ENCODE data around the gene RIOX2.

The RIOX2 gene

GRCh38 chr3:97970956-97971620 lies 1.1 kb downstream of the RIOX2 start:
- peak overlapping the region; percentile 99 for H3K4me3 Mint-ChIP-seq
- H3K27ac Mint-ChIP-seq, result peak overlapping the region; percentile 100
- H3K4me1 Mint-ChIP-seq (ENCODE audit: low read depth), result peaks cover 76% of the 10 kb centered on the region
- no peaks in the 10 kb centered on the region for H3K9me3 Mint-ChIP-seq
- no peaks in the 10 kb centered on the region for H3K27me3 Mint-ChIP-seq
- peaks cover 37% of the 10 kb centered on the region for H3K36me3 Mint-ChIP-seq (ENCODE audit: low read depth)

GRCh38 chr3:97970156-97970555 lies 2.1 kb downstream of the RIOX2 start:
- H3K4me3 Mint-ChIP-seq, result peak overlapping the region; percentile 99
- no peak overlapping the region for H3K27ac Mint-ChIP-seq
- H3K36me3 Mint-ChIP-seq (ENCODE audit: low read depth), result peaks cover 45% of the 10 kb centered on the region
- peaks cover 79% of the 10 kb centered on the region for H3K4me1 Mint-ChIP-seq (ENCODE audit: low read depth)
- no peaks in the 10 kb centered on the region for H3K9me3 Mint-ChIP-seq
- H3K27me3 Mint-ChIP-seq, result no peaks in the 10 kb centered on the region

GRCh38 chr3:97969541-97969940 lies 2.7 kb downstream of the RIOX2 start:
- H3K27me3 Mint-ChIP-seq, result no peaks in the 10 kb centered on the region
- peaks cover 75% of the 10 kb centered on the region for H3K4me1 Mint-ChIP-seq (ENCODE audit: low read depth)
- H3K4me3 Mint-ChIP-seq, result peak overlapping the region; percentile 99
- H3K9me3 Mint-ChIP-seq, result no peaks in the 10 kb centered on the region
- H3K27ac Mint-ChIP-seq, result no peak overlapping the region
- H3K36me3 Mint-ChIP-seq (ENCODE audit: low read depth), result peaks cover 51% of the 10 kb centered on the region

GRCh38 chr3:97968376-97968775 lies 3.9 kb downstream of the RIOX2 start:
- no peak overlapping the region for H3K27ac Mint-ChIP-seq
- no peaks in the 10 kb centered on the region for H3K9me3 Mint-ChIP-seq
- H3K27me3 Mint-ChIP-seq, result no peaks in the 10 kb centered on the region
- peaks cover 60% of the 10 kb centered on the region for H3K36me3 Mint-ChIP-seq (ENCODE audit: low read depth)
- peaks cover 78% of the 10 kb centered on the region for H3K4me1 Mint-ChIP-seq (ENCODE audit: low read depth)
- H3K4me3 Mint-ChIP-seq, result no peak overlapping the region

- no peak overlapping the region for H3K4me3 Mint-ChIP-seq
- H3K4me1 Mint-ChIP-seq (ENCODE audit: low read depth), result peaks cover 75% of the 10 kb centered on the region
- H3K27ac Mint-ChIP-seq, result no peak overlapping the region
- no peaks in the 10 kb centered on the region for H3K9me3 Mint-ChIP-seq
- H3K27me3 Mint-ChIP-seq, result no peaks in the 10 kb centered on the region
- H3K36me3 Mint-ChIP-seq (ENCODE audit: low read depth), result peaks cover 60% of the 10 kb centered on the region
Measured at GRCh38 chr3:97967966-97968365, 4.3 kb downstream of the RIOX2 start.

DNA sequence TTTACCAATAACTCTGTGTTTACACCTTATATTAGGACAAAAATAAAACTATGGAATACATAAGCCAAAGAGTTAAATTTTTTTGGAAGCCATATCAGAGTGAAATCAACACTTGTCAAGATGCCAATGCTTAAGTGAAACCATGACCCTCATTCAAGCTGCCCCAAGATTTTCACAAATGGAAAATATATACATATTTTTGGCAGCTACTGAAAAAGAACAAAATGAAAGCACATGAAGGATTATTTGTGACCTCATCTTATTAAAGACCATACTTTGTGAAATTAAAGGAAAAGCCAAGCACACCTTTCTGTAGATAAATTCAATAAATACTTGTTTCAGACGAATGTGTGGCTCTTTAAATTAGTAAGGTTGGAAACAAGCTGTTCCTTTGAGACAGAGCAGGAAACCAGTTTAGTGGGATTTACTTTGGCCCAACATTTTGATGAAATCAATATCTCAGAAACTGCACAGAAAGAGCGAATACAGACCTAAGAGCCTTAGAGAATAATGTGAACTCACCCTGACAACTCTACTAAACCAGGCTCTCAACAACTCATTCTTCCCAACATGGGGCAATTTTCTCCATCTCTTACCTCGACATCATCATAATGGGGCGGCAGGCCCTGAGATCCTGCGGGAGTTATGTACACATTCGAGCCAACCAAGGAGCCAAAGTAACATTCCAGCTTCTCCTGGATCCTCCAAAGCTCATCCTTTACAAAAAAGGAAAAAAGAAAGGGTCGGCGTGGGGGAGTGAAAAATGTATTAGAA lies 11.1 kb downstream of the RIOX2 start:
- Mint-ChIP-seq H3K4me3 (no peak overlapping the region), H3K27me3 (no peaks in the 10 kb centered on the region), H3K4me1 (ENCODE audit: low read depth) (peaks cover 22% of the 10 kb centered on the region), H3K9me3 (no peaks in the 10 kb centered on the region), H3K27ac (no peak overlapping the region), H3K36me3 (ENCODE audit: low read depth) (peaks cover 83% of the 10 kb centered on the region)

- no peak overlapping the region for H3K4me3 Mint-ChIP-seq
- no peak overlapping the region for H3K27ac Mint-ChIP-seq
- H3K4me1 Mint-ChIP-seq (ENCODE audit: low read depth), result peaks cover 17% of the 10 kb centered on the region
- H3K9me3 Mint-ChIP-seq, result no peaks in the 10 kb centered on the region
- no peaks in the 10 kb centered on the region for H3K27me3 Mint-ChIP-seq
- peaks cover 83% of the 10 kb centered on the region for H3K36me3 Mint-ChIP-seq (ENCODE audit: low read depth)
Measured at GRCh38 chr3:97960551-97960950, 11.7 kb downstream of the RIOX2 start.

DNA sequence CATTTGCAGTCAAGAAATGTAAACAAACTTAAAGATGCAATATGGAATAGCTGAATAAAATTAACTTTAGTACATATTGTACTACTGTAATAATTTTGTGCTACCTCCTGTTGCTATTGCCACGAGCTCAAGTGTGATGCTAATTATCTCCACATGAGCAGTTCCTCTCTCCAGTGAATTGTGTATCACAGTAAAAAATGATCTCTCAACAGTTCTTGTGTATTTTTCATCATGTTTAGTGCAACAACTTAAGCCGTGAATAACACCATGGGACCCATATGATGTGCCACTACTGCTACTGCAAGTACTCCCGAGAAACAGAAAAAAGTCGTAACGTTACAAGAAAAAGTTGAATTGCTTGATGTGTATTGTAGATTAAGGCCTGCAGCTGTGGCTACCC lies 12.4 kb downstream of the RIOX2 start:
- Mint-ChIP-seq H3K36me3 (ENCODE audit: low read depth) (peaks cover 82% of the 10 kb centered on the region), H3K9me3 (no peaks in the 10 kb centered on the region)

GRCh38 chr3:97958796-97959195 lies 13.4 kb downstream of the RIOX2 start:
- peaks cover 81% of the 10 kb centered on the region for H3K36me3 Mint-ChIP-seq (ENCODE audit: low read depth)
- H3K4me1 Mint-ChIP-seq (ENCODE audit: low read depth), result peaks cover 14% of the 10 kb centered on the region
- no peak overlapping the region for H3K27ac Mint-ChIP-seq
- H3K9me3 Mint-ChIP-seq, result no peaks in the 10 kb centered on the region
- no peaks in the 10 kb centered on the region for H3K27me3 Mint-ChIP-seq
- H3K4me3 Mint-ChIP-seq, result no peak overlapping the region

More for the DNA sequence above, 12.4 kb downstream of the RIOX2 start:
- Mint-ChIP-seq H3K4me3 (no peak overlapping the region), H3K4me1 (ENCODE audit: low read depth) (peaks cover 17% of the 10 kb centered on the region), H3K27ac (no peak overlapping the region), H3K27me3 (no peaks in the 10 kb centered on the region)

DNA sequence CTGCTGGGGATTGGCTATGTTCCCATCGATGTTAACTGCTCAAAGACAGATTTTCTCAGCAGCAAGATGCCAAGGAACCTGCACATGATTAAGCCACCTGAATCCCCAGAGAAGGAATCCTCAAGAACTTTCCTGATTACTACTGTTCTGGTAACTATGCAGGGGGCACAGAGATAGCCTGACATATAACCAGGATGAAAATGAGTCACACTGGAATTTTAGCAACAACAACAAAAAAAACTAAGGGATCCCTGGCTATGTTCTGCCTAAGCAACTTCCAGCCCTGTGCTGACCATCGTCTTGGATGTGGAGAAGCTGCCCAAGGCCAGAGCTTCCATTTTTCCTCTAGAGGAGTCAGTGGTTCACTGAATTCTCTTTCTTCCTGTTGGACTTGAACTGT lies 13.8 kb downstream of the RIOX2 start:
- Mint-ChIP-seq H3K36me3 (ENCODE audit: low read depth) (peaks cover 80% of the 10 kb centered on the region), H3K4me3 (no peak overlapping the region), H3K4me1 (ENCODE audit: low read depth) (peaks cover 10% of the 10 kb centered on the region), H3K27ac (no peak overlapping the region), H3K9me3 (no peaks in the 10 kb centered on the region), H3K27me3 (no peaks in the 10 kb centered on the region)

GRCh38 chr3:97957617-97958311 lies 14.5 kb downstream of the RIOX2 start:
- Mint-ChIP-seq H3K27ac (no peak overlapping the region), H3K27me3 (no peaks in the 10 kb centered on the region), H3K4me1 (ENCODE audit: low read depth) (peaks cover 10% of the 10 kb centered on the region), H3K36me3 (ENCODE audit: low read depth) (peaks cover 83% of the 10 kb centered on the region), H3K4me3 (no peak overlapping the region), H3K9me3 (no peaks in the 10 kb centered on the region)

DNA sequence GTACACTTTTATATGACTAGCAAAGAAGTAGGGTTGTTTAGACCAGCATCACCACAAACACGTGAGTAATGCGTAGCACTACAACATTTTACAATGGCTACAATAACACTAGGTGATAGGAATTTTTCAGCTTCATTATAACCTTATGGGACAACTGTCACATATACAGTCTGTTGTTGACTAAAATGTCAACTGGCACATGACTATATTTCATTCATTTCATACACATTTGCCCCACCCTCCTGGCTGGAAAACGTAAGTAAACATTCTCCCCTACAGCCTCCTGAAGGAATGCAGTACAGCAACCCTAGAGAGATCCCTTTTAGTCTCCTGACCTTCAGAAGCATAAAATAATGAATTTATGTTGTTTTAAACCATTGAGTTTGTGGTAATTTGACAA lies 16.2 kb downstream of the RIOX2 start:
- peaks cover 80% of the 10 kb centered on the region for H3K36me3 Mint-ChIP-seq (ENCODE audit: low read depth)
- no peak overlapping the region for H3K27ac Mint-ChIP-seq
- H3K27me3 Mint-ChIP-seq, result no peaks in the 10 kb centered on the region
- peaks cover under 1% of the 10 kb centered on the region for H3K4me1 Mint-ChIP-seq (ENCODE audit: low read depth)
- no peaks in the 10 kb centered on the region for H3K9me3 Mint-ChIP-seq
- H3K4me3 Mint-ChIP-seq, result no peak overlapping the region

DNA sequence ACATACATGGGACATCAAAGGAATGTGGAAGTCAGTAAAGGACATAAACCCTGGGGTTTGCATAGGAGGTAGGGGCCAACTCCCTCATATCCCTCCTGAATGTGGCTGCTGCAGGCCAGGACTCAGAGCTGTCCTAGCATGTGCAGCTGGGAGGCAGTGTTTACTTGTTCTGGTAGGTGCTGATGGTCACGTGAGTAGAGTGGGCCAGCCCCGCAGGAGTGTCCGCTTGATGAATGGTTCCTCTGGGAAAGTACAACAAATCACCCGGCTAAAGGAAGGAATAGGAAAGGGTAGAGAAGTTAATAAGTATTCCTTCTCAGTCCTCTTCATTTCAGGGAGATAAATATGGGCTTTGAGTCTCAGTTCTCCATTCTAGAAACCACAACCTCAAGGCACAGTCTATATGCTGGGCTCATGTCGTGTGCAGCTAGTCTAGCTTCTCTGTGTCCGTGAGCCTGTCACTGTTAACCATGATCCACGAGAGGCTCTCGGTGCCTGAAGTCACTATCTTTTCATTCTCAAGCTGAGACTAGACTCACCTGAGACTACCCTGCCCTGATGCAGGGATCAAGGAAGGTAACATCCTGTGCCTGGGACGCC lies 17.9 kb downstream of the RIOX2 start:
- no peaks in the 10 kb centered on the region for H3K27me3 Mint-ChIP-seq
- peaks cover 81% of the 10 kb centered on the region for H3K36me3 Mint-ChIP-seq (ENCODE audit: low read depth)
- no peaks in the 10 kb centered on the region for H3K9me3 Mint-ChIP-seq
- H3K27ac Mint-ChIP-seq, result no peak overlapping the region
- no peaks in the 10 kb centered on the region for H3K4me1 Mint-ChIP-seq (ENCODE audit: low read depth)
- H3K4me3 Mint-ChIP-seq, result no peak overlapping the region

DNA sequence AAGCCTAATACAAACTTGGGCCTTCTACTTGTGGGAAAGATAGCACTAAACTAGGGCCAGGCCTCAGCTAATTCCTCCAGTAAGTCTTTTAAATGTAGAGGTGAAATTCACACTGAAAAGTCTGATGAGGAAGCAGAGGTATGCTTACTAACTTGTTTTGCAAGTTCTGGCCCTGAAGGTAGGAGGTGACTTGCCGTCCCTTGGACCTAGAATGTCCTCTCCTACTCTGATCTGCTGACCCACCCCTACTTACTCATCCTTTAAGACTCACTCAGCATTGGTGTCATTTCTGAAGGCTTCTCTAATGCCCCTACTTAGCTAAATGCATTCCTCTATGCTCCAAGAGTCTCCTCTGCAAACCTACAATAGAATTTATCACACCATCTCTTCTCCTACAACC lies 19.4 kb downstream of the RIOX2 start:
- no peak overlapping the region for H3K27ac Mint-ChIP-seq
- H3K4me3 Mint-ChIP-seq, result no peak overlapping the region
- no peaks in the 10 kb centered on the region for H3K27me3 Mint-ChIP-seq
- H3K36me3 Mint-ChIP-seq (ENCODE audit: low read depth), result peaks cover 85% of the 10 kb centered on the region
- H3K4me1 Mint-ChIP-seq (ENCODE audit: low read depth), result no peaks in the 10 kb centered on the region
- no peaks in the 10 kb centered on the region for H3K9me3 Mint-ChIP-seq

DNA sequence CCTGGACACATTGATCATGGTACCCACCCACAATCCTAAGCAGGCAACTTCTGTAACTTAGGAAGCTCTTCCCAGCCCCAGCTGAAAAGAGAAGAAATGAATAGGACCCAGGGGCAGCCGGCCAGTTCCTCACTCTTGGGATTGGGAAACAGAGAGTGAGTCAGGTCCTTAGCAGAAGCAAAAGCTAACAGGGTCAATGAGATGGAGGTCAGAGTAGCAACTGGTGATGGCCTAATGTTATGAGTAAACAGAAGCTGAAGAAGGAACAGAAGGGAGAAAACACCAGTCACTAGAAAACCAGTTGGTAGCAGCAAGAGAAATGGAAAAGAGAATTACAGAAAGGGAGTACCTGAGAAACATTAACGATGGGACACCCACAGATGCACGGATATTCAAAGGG lies 20.0 kb downstream of the RIOX2 start:
- Mint-ChIP-seq H3K27ac (no peak overlapping the region), H3K4me1 (ENCODE audit: low read depth) (no peaks in the 10 kb centered on the region), H3K27me3 (no peaks in the 10 kb centered on the region), H3K9me3 (no peaks in the 10 kb centered on the region), H3K4me3 (no peak overlapping the region), H3K36me3 (ENCODE audit: low read depth) (peaks cover 84% of the 10 kb centered on the region)
